HTR-8/SVneo (cell line): ENCODE measurements around the gene CAMKMT.
"Not testable (repeated sequence)": the region's sequence is repeated elsewhere in the genome, so short reads cannot be mapped to it uniquely, and the experiment has no call there.

Experiments
- DNase-seq: peaks from one replicate; pipeline ENCODE4 v3.0.0; 2011; ENCODE audit warnings: low spot score, mixed read lengths; ENCODE audit not compliant: insufficient read length
- FAIRE-seq: peaks from 2 replicates; lab custom pipeline; 2011; peaks lifted over from hg19 to GRCh38; lab: Jason Lieb, UNC

The CAMKMT gene

GRCh38 chr2:44494006-44494405 is 132.3 kb downstream of the CAMKMT start:
- FAIRE-seq (no peak), DNase-seq (no peak)

- DNase-seq, result no peak
- FAIRE-seq, result no peak
Observed at GRCh38 chr2:44495035-44495434, 133.3 kb downstream of the CAMKMT start.

- no peak for DNase-seq
- FAIRE-seq, result no peak
Observed at GRCh38 chr2:44495544-44495943, 133.8 kb downstream of the CAMKMT start.

- no peak for FAIRE-seq
- no peak for DNase-seq
Observed at GRCh38 chr2:44496130-44496529, 134.4 kb downstream of the CAMKMT start.

- DNase-seq, result no peak
- FAIRE-seq, result no peak
Observed at GRCh38 chr2:44498551-44498950, 136.8 kb downstream of the CAMKMT start.

- DNase-seq, FAIRE-seq: not testable (repeated sequence)
Observed at GRCh38 chr2:44505664-44506063, 143.9 kb downstream of the CAMKMT start.

- no peak for DNase-seq
- FAIRE-seq, result no peak
Observed at GRCh38 chr2:44510246-44510645, 148.5 kb downstream of the CAMKMT start.

GRCh38 chr2:44515416-44515815 is 153.7 kb downstream of the CAMKMT start:
- FAIRE-seq (no peak), DNase-seq (no peak)

GRCh38 chr2:44519026-44519425 is 157.3 kb downstream of the CAMKMT start:
- FAIRE-seq (no peak), DNase-seq (no peak)

- FAIRE-seq, result no peak
- DNase-seq, result no peak
Observed at GRCh38 chr2:44522846-44523245, 161.1 kb downstream of the CAMKMT start.

GRCh38 chr2:44524347-44524926 is 162.7 kb downstream of the CAMKMT start:
- DNase-seq, result no peak
- FAIRE-seq, result no peak

- FAIRE-seq, result no peak
- no peak for DNase-seq
Observed at GRCh38 chr2:44526352-44526751, 164.6 kb downstream of the CAMKMT start.

- DNase-seq, result no peak
- no peak for FAIRE-seq
Observed at GRCh38 chr2:44528595-44528994, 166.8 kb downstream of the CAMKMT start.

- FAIRE-seq (no peak), DNase-seq (no peak)
Observed at GRCh38 chr2:44529448-44529847, 167.7 kb downstream of the CAMKMT start.

GRCh38 chr2:44531289-44531688 is 169.5 kb downstream of the CAMKMT start:
- DNase-seq (no peak), FAIRE-seq (no peak)

GRCh38 chr2:44532031-44532430 is 170.3 kb downstream of the CAMKMT start:
- no peak for FAIRE-seq

GRCh38 chr2:44533508-44533907 is 171.8 kb downstream of the CAMKMT start:
- DNase-seq (no peak), FAIRE-seq (no peak)

More at GRCh38 chr2:44532031-44532430, 170.3 kb downstream of the CAMKMT start:
- no peak for DNase-seq

GRCh38 chr2:44535376-44535775 is 173.6 kb downstream of the CAMKMT start:
- no peak for DNase-seq
- FAIRE-seq, result no peak

GRCh38 chr2:44537264-44537663 is 175.5 kb downstream of the CAMKMT start:
- no peak for DNase-seq
- no peak for FAIRE-seq

GRCh38 chr2:44542520-44542919 is 180.8 kb downstream of the CAMKMT start:
- FAIRE-seq (no peak), DNase-seq (no peak)

GRCh38 chr2:44543773-44544725 is 182.3 kb downstream of the CAMKMT start:
- DNase-seq, result no peak
- FAIRE-seq, result no peak
